Esophagus squamous epithelium (tissue), 5 donors: Measurements from ENCODE around the gene LRRC2. TPM values are rescaled to one million over a fixed set of nuclear protein-coding genes. Genes with fewer than 3 reads are reported as not detected.
"Not testable (repeated sequence)": the region's sequence is repeated elsewhere in the genome, so short reads cannot be mapped to it uniquely, and the experiment has no call there.

ENCODE experiments used
- DNase-seq: peaks from one replicate; lab custom pipeline; 2025; lab: John Stamatoyannopoulos, UW
- H3K27ac ChIP-seq, 4 donors: fragments of 200-600 bp; sonication (generic); one replicate each; pipeline ENCODE4 v1.5.1; 2016 to 2019; ENCODE audit warnings: mild to moderate bottlenecking in 1 of 4
- H3K27me3 ChIP-seq, 4 donors: fragments of 200-600 bp; sonication (generic); 1 replicate in 3 of 4; 2 replicates in 1 of 4; pipeline versions ENCODE4 v1.5.1 to v1.6.0; 2017 to 2021; ENCODE audit warnings: antibody characterized with exemption in 1 of 4
- H3K36me3 ChIP-seq, 3 donors: fragments of 200-600 bp; sonication (generic); one replicate each; pipeline ENCODE4 v1.5.1; 2016 to 2019
- H3K4me1 ChIP-seq, 3 donors: fragments of 200-600 bp; sonication (generic); one replicate each; pipeline ENCODE4 v1.5.1; 2017 to 2019
- H3K4me3 ChIP-seq, 4 donors: fragments of 200-600 bp; sonication (generic); 1 replicate in 3 of 4; 2 replicates in 1 of 4; pipeline ENCODE4 v1.5.1; 2016 to 2019; ENCODE audit warnings: mild to moderate bottlenecking in 2 of 4, moderate library complexity in 1 of 4
- H3K9me3 ChIP-seq, 3 donors: fragments of 200-600 bp; sonication (generic); one replicate each; pipeline ENCODE4 v1.5.1; 2016 to 2019
- POLR2A ChIP-seq, 4 donors: fragments of 450-650 bp; IDR thresholded peaks; one replicate each; pipeline ENCODE4 v1.6.1; 2017; ENCODE audit warnings: antibody characterized with exemption in 4 of 4, mild to moderate bottlenecking in 4 of 4, moderate library complexity in 3 of 4
- WGBS, 2 donors: methylation state at CpG; one replicate each; pipeline ENCODE4 v1.1.5; 2018; 5-methylcytosine and 5-hydroxymethylcytosine counted together
- intact Hi-C: fragments of 100-400 bp; cut with DNase I; formaldehyde crosslinking; loops from one replicate; pipeline ENCODE4 v1.15.0; 2022
- total RNA-seq, 4 donors: library from RNA; depleted of rRNA; stranded (reverse); fragments of >200 nt; gene quantifications; one replicate each; pipeline ENCODE4 v1.1.0, GENCODE V29; 2016
- TF ChIP-seq, protein P1 (sequence below), 6 experiments: fragments of 450-650 bp in 4 of 6; fragments of 200-600 bp in 2 of 6; sonication (generic) in 2 of 6; IDR thresholded peaks; one replicate each; pipeline ENCODE4 v1.5.1; 2016 to 2019; ENCODE audit warnings: antibody characterized with exemption in 6 of 6, mild to moderate bottlenecking in 4 of 6, moderate library complexity in 4 of 6
- donor health status: DM: yes; HTN: yes; CAD: no.

The LRRC2 gene
- total RNA-seq, 4 donors from 2014 or later, result 0.26 to 2.7 (median 1.1) TPM; not detected in 1

DNA sequence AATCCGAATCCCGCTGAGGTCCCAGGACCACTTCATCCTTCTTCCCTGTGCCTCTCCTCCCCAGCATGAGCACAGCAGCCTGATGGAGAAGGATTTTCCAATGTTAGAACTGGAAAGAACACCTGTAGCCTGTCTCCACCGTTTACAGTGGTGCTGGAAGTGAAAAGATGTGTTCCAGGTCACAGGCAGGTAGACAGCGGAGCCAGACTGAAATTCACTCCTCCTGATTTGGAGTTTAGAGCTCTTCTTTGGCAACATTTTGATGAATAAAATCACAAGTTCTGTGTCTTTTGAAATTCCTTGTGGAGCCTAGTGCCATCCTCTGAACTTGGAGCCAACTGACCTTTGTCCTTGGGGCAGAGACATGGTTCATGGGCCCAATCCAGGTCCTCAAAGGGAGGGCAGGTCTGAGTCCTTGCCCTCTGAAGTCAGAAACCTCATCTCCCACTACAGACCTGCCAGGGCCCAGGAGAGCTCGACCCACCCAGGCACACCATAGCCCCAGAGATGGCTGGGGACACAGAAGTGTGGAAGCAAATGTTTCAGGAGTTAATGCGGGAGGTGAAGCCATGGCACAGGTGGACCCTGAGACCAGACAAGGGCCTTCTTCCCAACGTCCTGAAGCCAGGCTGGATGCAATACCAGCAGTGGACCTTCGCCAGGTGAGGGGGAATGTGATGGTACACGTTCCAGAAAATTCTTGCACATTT is 68.4 kb downstream of the LRRC2 start, which contains the start of gene RTP3:
RTP3 (plus strand) TSS at position 421 of the 710 bp plus-strand sequence; CDS start at position 508, 87 bp downstream.
- TF ChIP-seq, protein P1, sequence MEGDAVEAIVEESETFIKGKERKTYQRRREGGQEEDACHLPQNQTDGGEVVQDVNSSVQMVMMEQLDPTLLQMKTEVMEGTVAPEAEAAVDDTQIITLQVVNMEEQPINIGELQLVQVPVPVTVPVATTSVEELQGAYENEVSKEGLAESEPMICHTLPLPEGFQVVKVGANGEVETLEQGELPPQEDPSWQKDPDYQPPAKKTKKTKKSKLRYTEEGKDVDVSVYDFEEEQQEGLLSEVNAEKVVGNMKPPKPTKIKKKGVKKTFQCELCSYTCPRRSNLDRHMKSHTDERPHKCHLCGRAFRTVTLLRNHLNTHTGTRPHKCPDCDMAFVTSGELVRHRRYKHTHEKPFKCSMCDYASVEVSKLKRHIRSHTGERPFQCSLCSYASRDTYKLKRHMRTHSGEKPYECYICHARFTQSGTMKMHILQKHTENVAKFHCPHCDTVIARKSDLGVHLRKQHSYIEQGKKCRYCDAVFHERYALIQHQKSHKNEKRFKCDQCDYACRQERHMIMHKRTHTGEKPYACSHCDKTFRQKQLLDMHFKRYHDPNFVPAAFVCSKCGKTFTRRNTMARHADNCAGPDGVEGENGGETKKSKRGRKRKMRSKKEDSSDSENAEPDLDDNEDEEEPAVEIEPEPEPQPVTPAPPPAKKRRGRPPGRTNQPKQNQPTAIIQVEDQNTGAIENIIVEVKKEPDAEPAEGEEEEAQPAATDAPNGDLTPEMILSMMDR (IDR thresholded peaks at IDR 0.05), result no peak
- intact Hi-C loops, result no loop called here
- DNase-seq, result no peak
- no peak within 1 kb of the TSS for H3K4me3 ChIP-seq
- peaks cover 0 to 14% (median 0%) of the 10 kb centered on the region in 4 donors for H3K27me3 ChIP-seq
- H3K36me3 ChIP-seq, result no peaks in the 10 kb centered on the region
- no peak within 1 kb of the TSS for H3K27ac ChIP-seq
- H3K9me3 ChIP-seq, result no peaks in the 10 kb centered on the region
- 61 to 65% methylated on average over 3 to 5 of the region's 9 CpGs for WGBS, 2 donors
- no peaks in the 10 kb centered on the region for H3K4me1 ChIP-seq

DNA sequence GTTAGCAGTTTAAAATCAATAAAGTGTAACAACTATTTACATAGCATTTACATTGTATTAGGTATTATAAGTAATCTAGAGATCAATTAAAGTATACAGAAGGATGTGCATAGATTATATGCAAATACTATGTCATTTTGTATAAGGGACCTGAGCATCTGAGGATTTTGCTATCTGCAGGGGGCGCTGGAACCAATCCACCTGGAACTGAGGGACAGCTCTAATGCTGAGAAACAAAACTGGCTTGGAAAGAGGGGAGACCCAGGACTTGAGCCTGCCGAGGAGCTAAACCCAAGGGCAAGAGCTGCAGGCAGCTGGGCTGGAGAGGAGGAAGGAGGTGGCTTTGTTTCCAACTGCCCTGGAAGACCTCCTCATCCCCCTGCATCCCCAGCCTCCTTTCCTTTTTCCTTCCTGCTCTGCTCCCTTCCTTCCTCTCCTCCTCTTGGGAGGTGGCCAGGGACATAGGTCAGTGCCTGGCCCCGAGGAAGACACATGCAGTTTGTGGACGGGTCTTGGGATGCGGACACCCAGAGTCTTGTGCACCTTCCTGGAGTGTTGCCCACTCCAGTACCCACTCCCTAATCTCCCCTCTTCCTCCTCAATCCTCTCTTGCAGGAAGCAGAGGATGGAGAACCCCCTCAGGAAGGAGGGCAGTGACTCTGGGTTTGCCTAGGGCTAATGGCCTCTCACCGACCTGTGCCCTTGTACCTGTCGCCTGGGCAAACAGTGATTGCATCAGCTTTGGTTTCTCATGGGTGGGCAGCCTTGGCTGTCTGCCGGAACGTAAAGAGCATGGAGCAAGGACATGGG is 69.2 kb downstream of the LRRC2 start:
- intact Hi-C loops, result no loop called here
- H3K27me3 ChIP-seq, result peaks cover 0 to 14% (median 0%) of the 10 kb centered on the region in 4 donors
- H3K4me1 ChIP-seq, result no peaks in the 10 kb centered on the region
- no peak overlapping the region for H3K27ac ChIP-seq
- no peaks in the 10 kb centered on the region for H3K36me3 ChIP-seq
- DNase-seq, result no peak
- no peak for TF ChIP-seq POLR2A (IDR thresholded peaks at IDR 0.05)
- TF ChIP-seq, protein P1 (IDR thresholded peaks at IDR 0.05), result peak in 3 of 6 experiments; percentile 7 to 23 (median 13)
- no peaks in the 10 kb centered on the region for H3K9me3 ChIP-seq
- H3K4me3 ChIP-seq, result no peak overlapping the region
- 47 to 62% methylated on average over 5 to 6 of the region's 9 CpGs for WGBS, 2 donors

DNA sequence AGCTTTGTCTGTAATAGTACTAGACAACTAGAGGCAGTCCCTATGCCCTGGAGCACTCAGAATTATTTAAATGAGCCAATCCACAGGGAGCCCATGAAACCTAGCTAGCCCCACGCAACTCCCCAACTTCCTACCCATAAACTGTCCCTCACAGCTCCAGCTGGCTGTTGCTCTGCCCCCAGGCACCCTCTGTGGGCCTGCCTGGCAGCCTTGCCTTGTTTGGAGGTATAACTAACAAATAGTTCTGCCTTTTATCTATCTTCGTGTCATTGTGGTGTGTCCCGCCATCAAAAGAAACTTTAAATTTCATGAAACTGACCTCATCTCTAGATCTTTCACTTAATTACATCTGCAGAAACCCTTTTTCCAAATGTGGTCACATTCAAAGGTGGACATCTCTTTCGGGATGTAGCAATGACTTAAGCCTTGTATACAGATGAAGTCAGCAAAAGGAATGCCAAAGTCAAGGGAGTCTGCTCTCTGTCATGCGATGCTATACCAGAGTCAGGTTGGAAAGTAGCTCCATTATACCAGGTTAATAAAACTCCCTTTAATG is 70.1 kb downstream of the LRRC2 start:
- no peak overlapping the region for H3K27ac ChIP-seq
- H3K4me1 ChIP-seq, result no peaks in the 10 kb centered on the region
- no peak for TF ChIP-seq POLR2A (IDR thresholded peaks at IDR 0.05)
- TF ChIP-seq, protein P1 (IDR thresholded peaks at IDR 0.05), result no peak
- H3K9me3 ChIP-seq, result no peaks in the 10 kb centered on the region
- no peak for DNase-seq
- no peak overlapping the region for H3K4me3 ChIP-seq
- H3K27me3 ChIP-seq, result peaks cover 0 to 14% (median 0%) of the 10 kb centered on the region in 4 donors
- H3K36me3 ChIP-seq, result no peaks in the 10 kb centered on the region
- intact Hi-C loops, result no loop called here
- WGBS, 2 donors, result 80 to 84% methylated on average over 5 of the region's 5 CpGs

DNA sequence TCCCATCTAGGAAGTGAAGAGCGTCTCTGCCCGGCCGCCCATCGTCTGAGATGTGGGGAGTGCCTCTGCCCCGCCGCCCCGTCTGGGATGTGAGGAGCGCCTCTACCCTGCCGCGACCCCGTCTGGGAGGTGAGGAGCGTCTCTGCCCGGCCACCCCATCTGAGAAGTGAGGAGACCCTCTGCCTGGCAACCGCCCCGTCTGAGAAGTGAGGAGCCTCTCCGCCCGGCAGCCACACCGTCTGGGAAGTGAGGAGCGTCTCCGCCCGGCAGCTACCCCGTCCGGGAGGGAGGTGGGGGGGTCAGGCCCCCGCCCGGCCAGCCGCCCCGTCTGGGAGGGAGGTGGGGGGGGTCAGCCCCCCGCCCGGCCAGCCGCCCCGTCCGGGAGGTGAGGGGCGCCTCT is 71.6 kb downstream of the LRRC2 start:
- H3K4me3 ChIP-seq, DNase-seq, H3K9me3 ChIP-seq, H3K4me1 ChIP-seq, intact Hi-C loops, H3K36me3 ChIP-seq, H3K27ac ChIP-seq: not testable (repeated sequence)
- no CpG with 5 or more reads among the region's 33 CpGs for WGBS, 2 donors
- H3K27me3 ChIP-seq, result peaks cover 0 to 14% (median 0%) of the 10 kb centered on the region in 4 donors

DNA sequence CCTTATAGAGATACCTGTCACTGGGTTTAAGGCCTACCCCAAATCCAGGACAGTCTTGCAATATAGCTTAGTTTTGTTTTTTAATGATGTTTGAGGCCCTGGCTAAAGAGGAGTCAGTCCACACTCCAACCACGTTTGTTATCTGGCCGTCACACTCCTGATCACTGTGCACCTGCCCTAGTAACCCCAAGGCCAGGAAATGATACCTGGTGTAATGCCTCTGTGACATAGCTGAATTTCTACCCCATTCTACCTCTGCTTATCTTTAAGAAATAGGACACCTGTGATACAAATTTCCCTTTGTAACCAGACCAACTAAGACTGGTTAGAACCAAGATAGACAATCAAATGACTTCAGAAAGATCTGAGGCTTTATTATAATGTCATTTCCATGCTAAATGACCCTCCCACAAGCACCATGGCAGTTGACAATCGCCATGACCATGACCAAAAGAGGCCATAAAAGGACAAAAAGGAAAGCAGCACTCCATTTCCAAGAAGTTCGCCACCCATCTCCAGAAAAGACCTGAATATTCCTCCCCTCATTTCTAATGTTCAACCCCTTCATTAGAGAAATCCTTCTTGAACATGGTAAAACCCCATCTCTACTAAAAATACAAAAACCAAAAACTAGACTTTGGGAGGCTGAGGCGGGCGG is 73.1 kb downstream of the LRRC2 start:
- peaks cover 0 to 8% (median 4%) of the 10 kb centered on the region in 3 donors for H3K4me1 ChIP-seq
- 85 to 87% methylated on average over 6 of the region's 6 CpGs for WGBS, 2 donors
- H3K27me3 ChIP-seq, result peaks cover 0 to 17% (median 0%) of the 10 kb centered on the region in 4 donors
- DNase-seq, result no peak
- no peaks in the 10 kb centered on the region for H3K9me3 ChIP-seq
- intact Hi-C loops, result no loop called here
- no peak overlapping the region for H3K4me3 ChIP-seq
- H3K27ac ChIP-seq, result no peak overlapping the region
- no peak for TF ChIP-seq POLR2A (IDR thresholded peaks at IDR 0.05)
- TF ChIP-seq, protein P1 (IDR thresholded peaks at IDR 0.05), result no peak
- no peaks in the 10 kb centered on the region for H3K36me3 ChIP-seq
